Hematopoietic multipotent progenitor cell treated with erythropoietin and hydrocortisone succinate and interleukin-3 and kit ligand, for 15 days (in vitro differentiated cells): ENCODE measurements around the gene LRMDA.

Source experiments
- DNase-seq: peaks from one replicate; pipeline ENCODE4 v3.0.0-alpha.2; 2015; ENCODE audit warnings: low spot score

Gene LRMDA

DNA sequence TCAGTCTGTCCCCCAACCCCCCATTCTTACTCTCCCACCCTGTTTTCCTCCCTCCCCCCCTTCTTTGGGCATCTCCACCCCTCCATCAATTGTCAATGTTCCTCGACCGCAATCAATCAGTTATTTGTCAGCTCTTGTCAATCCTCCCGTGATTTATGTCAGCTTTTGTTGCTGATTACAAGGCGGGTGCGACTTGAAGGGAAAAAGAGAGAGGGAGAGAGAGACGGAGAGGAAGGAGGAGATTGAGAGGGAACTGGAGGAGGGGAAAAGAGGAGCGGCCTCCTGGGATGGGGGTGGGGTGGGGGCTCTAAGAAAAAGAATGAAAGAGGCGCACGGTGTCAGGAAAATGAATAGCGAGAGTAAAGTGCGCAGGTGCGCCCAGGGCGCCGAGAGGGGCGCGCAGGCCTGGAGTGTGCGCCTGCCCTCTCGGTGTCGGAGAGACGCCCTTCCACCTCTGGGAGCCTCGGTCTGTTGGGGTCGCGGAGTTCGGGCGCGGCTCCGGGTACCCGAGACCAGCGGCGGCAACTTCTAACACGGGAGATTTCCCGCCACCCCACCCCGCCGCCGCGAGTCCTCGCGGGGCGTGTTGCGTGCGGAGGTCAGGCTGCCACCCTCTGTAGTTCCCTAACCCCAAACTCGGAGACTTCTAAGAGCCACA lies 28.8 kb upstream of the LRMDA start:
- DNase-seq, result no peak

DNA sequence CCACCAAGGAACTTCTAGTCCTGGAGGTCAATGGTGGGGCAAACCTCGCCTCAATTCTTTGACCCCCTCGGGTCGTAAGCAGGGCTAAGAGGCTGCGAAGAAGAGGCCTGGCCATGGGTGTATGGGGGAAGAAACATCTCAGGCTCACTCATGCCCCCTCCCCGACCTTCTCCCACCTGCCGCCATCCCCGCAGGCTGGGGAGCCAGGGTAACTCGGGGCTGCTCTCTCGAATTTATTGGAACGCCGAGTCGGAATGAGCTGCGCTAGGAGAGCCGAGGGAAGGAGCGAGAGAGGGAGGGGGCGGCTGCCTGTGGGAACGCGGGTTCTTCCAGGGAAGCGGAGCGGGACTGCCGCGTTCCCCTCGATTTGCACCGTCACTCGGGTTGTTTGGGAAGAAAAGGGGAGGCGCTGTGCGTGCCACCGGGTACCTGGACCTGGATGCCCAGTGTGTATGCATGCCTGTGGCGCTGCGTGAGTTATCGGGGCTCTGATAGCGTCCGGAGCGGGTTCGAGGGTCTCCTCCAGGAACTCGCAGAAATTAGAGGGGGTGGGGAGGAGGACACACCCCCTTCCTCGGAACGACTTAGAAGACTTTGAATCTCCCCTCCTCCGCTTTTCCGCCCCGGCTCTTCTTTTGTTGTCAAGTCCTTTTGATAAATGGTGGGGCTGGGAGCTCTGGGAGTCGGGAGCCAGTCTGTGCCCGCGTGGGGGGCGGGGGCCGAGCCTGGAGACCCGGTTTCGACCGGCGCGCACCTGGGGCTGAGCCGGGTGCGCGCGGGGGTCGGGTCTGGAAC lies 28.1 kb upstream of the LRMDA start:
- no peak for DNase-seq

DNA sequence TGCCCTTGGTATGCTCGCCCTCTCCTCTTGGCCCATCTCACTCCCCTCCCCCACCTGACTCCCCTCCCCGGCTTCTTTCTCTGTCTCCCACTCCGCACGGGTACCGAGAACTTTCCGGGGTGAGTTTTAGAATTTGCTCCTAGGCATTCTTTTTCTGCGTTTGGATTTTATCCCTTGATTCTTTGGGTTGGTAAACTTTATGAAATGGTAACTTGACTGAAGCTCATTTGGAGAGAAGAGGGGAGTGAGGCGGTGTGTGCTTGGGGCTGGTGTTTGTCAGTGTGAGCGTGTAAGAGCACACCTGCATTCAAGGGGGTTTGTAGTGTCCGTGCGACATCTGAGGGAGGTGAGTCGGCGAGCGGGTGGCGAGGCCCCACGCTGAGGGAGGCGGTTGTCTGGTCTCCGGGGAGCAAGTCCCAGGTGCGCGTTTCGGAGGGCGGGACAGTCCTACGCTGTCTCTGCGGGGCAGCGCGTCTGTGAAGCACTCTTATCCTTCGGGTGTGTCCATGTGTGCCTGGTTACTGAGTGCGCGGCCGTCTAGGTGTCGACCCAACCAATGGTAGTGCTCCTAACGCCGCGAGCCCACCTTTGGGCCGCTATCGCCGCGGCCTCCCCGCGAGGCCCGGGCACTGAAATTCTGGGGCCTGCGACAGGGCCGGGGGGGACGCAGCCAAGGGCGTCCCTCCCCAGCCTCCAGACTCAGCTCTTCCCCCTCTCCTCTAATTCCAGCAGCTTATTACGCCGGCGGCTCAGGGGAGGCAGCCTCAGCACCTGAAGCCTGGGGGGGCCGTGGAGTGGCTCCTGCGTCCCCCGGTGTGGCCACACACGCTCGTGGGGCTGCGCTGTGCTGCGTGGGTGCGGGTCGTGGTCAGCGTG lies 27.2 kb upstream of the LRMDA start:
- DNase-seq, result no peak

DNA sequence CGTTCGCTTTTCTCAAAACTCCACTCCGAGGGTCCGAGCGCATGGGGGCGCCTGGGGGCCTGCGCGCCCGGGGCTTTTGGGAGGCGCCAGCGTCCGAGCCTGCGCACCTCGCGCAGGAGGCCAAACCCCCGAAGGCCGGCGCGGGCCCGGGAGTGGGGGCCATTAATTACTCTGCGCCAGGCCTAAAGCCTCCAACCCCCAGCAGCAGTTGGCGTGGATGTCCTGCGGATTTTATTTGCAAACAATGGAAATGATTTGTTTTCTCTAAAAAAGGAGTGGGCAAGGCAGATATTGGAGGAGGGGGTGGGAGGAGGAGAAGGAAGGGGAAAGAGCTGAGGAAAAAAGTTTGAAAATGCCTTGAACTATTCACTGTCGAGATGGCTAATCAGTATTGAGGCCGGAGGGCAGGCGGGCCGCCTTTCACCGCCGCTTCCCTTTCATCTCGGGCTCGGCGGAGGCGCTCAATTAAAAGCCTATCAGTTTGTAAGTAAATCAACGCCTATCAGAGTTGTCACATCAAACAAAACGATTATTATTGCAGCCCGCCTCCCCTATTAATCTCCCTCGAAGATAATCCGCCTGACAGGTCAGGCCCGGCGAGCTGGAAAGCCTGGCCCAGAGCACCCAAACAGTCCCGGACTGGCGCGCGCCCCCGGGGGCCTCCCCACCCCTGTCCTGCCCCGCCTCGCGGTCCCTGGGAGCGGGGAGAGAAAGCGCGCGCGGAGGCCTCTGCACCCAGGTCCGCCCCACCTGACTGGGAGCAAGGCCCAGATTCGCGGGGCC lies 26.4 kb upstream of the LRMDA start:
- no peak for DNase-seq

- no peak for DNase-seq
These were observed 25.6 kb upstream of the LRMDA start for GRCh38 chr10:75405598-75406461.

DNA sequence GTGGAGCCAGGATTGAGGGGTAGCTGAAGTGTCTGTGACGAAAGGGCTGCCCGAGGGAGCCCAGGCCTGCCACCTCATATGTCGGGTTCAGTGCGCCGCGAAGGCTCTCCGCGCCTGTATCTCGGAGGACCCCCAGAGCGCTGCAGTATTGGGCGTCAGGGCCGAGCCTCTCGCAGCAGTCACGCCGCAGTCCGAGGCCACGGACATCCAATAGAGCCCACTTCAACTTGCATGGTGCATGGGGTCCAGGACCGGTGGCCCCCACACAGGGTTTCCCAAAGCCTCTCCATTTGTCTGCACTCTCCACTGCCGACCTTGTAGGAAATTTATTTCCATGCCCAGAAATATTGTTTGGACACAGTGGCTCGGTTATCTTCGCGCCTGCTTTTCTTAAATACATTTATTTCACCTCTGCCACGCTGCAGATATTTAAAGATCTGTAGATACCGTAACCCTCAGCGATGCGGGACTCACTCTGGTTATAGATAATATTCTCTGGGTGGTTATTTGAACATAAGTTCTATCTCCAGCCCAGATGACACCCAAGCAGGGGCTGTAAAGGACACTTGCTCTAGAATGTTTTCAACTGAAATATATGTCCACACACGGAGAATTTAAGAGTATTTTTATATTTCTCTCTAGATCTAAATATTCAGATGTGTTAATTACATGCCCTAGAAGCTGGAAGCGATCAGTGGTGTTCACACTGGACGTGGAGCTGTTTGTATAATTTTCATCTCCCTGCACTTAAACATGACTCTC lies 24.8 kb upstream of the LRMDA start:
- DNase-seq, result no peak

DNA sequence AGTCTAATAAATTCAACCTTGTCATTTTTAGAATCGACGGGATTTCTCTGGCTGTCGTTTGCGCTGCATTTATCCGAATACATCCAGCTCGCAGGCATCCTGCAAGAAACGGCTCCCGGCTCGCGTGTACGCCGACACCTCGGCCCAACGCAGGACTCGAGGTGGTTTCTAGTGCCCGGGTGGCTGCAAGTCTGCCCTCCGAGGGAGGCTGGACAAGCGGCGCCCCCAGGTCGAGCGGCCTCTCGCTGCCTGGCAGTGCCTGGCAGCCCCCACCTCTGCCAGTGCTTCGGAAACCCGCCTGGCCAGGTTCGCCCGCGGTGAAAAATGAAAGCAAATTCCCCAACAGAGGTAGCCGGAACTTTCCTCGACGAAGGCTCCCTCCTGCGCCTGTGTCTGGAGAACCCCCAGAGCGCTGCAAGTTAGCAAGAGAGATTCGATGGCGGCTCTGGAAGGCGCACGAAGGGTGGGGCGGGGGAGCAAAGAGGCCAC lies 24.2 kb upstream of the LRMDA start:
- no peak for DNase-seq

DNA sequence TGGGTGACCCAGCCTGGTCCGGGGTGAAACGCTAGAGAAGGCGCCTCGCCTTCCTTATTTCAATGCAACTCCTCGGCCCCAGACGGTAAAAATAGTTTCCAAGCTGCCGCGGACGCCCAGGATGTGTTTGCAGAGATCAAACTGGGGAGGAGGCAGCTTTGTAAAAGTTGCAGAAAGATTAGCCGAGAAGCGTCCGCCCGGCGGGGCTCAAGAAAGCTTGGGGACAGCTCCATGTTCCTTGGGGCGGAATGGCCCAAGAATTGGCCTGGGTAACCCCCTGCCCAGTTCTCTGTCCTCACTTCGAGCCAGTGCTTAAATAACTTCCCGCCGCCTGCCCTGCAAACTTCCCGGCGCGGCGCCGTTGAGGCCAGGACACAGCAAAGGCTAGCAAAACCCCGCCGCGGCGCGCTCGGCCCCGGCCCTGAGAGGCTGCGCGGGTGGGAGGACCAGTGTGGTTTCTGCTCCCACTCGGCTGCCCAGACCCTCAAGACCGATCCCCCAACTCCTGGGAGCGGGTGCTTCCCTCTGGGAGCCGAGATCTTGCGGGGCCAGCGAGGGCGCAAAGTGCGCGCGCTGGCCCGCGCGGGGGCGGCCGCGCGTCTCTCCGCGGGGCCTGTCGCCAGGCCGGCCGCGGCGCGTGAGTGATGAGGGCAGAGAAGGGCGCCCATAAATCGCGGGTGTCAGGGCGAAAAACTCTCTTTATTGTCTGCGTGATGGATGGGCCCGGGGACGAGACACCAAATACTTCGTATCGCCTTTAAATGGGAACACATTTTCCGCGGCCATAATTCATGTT lies 23.5 kb upstream of the LRMDA start:
- no peak for DNase-seq

GRCh38 chr10:75408509-75408875 lies 22.9 kb upstream of the LRMDA start:
- no peak for DNase-seq

DNA sequence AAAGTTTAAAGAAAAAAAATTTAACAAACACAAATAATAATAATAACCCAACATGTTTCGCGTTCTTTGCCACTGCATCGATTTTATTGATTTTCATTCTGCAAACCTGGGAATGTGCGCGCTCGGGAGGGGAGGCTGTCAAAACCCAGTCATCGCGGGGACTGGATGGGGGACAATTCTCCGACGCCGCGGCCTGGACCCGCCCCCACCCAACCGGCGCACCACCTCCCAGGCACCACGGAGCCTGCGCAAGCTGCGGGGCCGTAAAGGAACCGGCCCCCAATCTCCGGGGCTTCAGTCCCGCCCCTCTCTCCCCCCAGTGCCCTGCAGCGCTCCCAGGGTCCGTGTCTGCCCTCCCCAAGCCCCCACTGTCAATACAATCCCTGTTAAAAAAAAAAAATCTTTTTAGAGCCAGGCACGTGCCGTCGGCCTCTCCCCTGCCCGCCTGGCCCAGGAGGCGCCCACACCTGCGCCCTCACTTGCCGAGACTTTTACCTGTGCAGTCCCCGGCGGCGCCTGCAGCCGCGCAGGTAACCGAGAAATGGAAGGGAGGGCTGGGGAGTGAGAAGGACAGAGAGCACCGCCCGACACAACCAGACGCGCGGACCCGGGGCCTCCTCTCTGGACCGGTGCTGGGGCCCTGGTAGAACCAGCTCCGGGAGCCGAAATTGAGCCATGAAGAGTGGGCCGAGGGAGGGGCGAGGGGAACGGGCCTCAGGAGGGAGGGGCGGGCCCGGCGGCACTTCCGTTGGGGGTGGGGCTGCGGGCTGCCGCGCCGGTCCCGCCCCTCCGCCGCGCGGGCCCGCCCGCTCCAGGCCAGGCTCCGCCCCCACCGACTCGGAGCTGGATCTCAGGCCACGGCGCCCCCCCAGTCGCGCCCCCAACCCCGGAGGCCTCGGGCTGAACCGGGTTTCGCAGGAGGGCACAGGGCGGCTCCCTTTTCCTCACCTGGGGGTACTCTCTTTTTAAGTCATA lies 22.2 kb upstream of the LRMDA start:
- DNase-seq, result no peak

DNA sequence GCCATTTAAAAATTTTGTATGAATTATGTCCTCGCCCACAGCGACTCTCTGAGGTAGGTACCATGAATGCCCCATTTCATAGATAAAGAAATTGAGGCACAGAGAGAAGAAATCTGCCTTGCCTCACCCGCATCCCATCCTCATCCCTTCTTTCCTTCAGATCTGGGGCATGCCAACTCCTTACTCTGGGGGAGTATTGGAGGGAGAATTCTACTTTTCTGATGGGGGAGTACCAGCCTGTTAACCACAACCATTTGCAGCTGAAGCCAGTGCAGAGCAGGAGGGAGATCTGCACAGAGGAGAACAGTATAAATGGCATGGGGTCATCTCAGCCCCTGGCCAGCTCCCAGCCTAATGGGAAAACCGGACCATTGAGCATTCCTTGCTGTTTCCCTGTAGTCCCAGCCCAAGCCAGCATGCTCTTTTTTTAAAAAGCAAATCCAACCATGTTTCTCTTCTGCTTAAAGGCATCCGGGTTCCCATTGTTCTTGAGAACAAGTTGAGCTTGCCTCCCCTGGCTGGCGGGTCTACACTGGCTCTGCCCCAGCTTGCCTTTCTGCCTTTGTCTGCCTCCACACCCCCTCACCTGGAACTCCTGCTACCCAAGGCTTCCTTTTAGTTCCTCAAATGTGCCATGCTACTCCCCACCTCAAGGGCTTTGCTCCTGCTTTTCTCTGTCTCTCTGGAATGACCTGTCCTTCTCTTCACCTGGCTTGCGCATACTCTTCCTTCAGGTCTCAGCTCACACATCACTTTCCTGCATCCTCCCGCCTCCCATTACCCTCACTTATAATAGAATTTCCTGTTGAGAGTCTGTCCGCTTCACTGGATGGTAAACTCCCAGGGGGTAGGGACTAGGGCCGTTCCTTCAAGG lies 21.1 kb upstream of the LRMDA start:
- no peak for DNase-seq

DNA sequence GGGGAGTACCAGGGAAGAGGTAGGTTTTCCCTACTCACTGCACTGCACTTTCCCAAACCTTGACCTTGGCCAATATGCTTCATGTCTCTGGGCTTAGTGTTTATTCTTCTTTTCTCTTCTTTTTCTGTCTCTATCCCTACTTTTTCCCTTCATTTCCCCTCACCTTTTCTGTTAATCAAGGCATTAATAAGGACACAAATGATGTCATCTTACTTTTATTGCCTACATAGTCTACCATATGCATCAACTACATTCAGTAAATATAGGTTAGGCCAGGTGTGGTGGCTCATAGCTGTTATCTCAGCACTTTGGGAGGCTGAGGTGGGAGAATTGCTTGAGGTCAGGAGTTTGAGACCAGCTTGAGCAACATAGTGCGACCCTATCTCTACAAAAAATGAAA lies 16.9 kb upstream of the LRMDA start:
- DNase-seq, result no peak

GRCh38 chr10:75417522-75417927 lies 13.9 kb upstream of the LRMDA start:
- DNase-seq, result no peak

- no peak for DNase-seq
These were observed 13.1 kb upstream of the LRMDA start for GRCh38 chr10:75418293-75418692.

- no peak for DNase-seq
These were observed 12.7 kb upstream of the LRMDA start for GRCh38 chr10:75418712-75419111.

- DNase-seq, result no peak
These were observed 8.5 kb upstream of the LRMDA start for GRCh38 chr10:75422913-75423312.

DNA sequence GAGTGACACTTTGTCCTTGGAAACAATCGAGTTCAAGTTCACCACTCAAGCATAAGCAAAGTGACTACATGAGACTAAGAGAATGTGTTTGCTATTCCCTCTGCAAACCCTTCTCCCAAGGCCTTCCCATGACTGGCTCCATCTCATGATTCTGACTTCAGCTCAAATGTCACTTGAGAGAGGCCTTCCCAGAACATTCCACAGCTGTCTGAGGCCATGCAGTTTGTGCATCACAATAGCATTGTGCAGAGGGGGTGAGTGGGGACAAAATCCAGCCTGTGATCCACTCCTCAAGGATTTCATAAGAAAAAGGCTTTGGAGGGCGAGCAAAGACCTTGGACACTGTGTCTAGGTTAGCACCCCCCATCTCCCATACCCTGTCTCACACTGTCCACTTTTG lies 6.9 kb upstream of the LRMDA start:
- DNase-seq, result no peak
